Measurements from ENCODE around the gene PDCD1.
"Not testable (repeated sequence)": the region's sequence is repeated elsewhere in the genome, so short reads cannot be mapped to it uniquely, and the experiment has no call there.

Gene PDCD1

DNA sequence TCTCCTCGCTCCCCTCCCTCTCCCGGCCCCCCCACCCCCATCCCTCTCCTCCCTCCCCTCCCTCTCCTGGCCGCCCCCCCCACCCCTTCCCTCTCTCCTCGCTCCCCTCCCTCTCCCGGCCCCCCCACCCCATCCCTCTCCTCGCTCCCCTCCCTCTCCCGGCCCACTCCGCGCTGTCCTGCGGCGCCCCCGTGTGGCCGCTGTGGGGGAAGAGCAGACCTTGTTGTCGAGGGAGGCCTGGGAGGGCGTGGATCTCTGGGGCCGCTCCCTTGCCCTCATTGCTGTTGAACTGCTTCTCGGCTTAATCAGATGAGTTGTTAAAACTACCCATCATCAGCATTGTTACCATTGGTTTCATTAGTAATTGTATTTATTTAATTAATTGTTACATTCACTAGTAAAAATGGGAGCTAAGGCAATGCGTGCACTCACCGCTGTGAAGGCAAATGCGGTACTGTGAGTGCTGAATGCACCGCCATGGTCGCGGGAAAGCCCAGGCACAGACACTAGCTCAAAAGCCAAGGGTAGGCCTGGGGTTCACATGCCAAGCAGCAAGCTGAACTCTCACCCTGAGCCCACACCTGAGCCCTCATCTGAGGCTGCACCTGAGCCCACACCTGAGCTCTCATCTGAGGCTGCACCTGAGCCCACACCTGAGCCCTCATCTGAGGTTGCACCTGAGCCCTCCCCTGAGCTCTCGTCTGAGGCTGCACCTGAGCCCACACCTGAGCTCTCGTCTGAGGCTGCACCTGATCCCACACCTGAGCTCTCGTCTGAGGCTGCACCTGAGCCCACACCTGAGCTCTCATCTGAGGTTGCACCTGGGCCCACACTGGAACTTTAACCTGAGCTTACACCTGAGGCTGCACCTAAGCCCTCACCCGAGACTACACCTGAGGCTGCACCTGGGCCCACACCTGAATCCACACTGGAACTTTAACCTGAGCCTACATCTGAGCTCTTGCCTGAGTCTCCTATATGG is 19.6 kb upstream of the PDCD1 start:
- DNase-seq (ENCODE audit: low spot score): peak; percentile 86

DNA sequence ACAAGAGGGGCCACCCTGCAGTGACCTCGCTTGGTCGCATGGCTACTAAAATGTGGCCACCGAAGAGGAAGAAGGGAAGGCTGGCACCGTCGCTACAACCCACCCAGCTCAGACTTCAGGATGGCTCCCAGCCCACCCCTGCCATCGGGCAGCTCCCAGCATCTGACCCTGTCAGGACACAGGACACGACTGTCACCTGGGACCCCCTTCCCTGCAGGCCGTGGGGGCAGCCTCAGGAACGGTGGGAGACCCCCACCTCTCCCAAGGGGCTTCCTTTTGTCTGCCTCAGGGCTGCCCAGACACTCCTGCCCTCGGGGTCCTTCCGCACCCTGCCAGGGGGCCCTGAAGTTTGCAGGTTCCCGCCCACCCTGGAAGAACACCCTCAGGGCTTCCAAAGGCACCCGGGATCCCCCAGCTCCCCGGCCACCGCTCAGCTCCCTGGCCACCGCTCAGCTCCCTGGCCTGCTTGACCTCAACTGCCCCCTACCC is 18.5 kb upstream of the PDCD1 start:
- DNase-seq (ENCODE audit: low spot score): no peak

DNA sequence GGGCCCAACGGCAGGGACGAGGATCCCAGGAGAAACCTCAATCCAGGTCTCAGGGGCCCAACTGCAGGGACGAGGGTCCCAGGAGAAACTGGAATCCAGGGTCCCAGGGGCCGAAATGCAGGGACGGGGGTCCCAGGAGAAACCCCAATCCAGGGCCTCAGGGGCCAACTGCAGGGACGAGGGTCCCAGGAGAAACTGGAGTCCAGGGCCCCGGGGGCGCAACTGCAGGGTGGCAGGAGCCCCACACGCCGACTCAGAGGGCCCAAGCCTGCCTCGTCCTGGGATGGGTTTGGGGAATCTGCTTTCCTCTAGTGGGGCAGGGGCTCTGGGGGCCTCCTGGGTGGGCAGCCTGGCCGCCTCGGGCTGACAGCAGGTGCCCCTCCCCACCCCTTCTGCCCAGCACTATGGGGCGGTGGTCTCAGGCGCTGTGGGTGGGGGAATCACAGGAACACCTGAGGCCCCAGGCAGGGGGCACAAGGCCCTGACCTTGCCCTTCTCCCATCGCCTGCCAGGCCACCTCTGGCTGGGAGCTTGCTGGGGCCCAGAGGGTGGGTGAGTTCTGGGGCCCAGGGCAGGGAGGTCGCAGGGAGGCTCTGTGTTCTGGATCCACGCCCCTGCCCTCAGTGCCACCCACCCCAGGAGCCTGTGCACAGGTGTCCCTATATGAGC is 18.0 kb upstream of the PDCD1 start:
- DNase-seq (ENCODE audit: low spot score): no peak

DNA sequence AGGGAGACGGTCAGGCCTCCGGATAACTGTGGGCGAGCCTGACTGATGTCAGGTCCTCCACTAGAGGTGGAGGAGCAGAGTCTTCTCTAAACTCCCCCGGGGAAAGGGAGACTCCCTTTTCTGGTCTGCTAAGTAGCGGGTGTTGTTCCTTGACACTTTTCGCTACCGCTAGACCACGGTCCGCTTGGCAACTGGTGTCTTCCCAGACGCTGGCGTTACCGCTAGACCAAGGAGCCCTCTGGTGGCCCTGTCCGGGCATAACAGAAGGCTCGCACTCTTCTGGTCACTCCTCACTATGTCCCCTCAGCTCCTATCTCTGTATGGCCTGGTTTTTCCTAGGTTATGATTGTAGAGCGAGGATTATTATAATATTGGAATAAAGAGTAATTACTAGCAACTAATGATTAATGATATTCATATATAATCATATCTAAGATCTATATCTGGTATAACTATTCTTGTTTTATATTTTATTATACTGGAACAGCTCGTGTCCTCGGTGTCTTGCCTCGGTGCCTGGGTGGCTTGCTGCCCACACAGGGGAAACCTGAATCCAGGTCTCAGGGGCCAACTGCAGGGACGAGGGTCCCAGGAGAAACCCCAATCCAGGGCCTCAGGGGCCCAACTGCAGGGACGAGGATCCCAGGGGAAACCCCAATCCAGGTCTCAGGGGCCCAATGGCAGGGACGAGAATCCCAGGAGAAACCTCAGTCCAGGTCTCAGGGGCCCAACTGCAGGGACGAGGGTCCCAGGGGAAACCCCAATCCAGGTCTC is 17.2 kb upstream of the PDCD1 start:
- not testable (repeated sequence) for DNase-seq (ENCODE audit: low spot score)

DNA sequence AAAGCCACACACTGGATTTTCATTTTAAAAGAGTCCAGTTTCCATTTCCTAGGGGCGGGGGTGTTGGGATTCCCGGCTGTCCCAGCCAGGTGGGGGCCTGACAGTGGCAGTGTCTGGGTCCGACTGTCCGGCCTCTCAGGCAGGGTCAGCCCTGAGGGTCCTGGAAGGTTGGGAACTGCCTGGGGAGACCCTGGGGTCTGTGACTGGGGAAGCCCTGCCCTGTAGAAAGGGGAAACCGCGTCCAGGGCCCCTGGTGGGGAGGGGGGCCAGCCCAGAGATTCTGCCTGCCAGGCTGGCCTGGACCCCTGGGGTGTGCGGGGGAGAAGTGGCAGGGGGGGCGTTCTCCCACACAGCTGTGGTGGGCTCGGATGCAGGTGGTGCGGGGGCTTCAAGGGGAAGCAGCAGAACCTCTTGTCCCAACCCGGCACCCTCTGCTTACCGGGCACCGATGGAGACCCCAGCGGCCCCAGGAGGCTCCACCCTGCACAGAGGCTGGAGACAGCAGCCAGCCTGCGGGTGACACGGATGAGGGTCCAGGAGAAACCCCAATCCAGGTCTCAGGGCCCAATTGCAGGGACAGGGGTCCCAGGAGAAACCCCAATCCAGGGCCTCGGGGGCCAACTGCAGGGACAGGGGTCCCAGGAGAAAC is 15.7 kb upstream of the PDCD1 start:
- DNase-seq (ENCODE audit: low spot score): no peak

DNA sequence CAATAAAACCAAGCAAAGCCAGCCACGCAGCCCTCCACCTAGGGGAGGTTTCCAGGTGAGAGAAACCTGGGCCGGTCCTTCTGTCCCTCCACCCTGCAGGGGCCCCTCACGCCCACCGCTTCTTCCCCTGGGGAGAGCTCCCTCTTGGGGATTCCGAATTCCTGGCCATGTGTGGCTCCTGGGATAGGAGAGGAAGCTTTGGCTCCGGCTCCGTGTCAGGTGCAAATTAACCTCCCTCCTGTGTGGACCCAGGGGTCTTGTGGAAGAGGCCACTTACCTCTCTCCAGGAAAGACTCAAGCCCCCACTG is 15.1 kb upstream of the PDCD1 start:
- DNase-seq (ENCODE audit: low spot score): no peak

DNA sequence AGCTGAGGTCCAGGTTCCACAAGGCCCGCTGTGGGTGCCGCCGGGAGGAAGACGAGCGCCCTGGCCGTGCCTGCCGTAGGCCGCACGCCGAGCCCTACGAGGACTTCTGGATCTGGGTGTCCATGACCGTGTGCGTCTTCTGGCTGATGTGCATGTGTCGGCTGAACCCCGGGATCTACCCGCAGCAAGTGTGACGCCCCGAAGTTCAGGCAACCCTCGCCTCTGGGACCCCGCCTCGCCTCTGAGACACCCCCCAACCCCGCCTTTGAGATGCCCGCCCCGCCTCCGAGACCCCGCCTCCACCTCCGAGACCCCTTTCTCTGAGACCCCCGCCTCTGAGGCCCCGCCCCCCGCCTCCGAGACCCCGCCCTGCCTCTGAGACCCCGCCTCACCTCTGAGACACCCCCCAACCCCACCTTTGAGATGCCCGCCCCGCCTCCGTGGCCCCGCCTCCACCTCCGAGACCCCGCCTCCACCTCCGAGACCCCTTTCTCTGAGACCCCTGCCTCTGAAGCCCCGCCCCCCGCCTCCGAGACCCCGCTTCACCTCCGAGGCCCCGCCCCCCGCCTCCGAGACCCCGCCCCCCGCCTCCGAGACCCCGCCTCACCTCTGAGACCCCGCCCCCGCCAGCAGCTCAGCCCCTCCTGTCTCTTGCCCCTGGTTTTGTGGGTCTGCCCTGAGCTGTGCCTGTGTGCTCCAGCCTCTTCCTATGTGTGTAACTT is 14.5 kb upstream of the PDCD1 start:
- no peak for DNase-seq (ENCODE audit: low spot score)

DNA sequence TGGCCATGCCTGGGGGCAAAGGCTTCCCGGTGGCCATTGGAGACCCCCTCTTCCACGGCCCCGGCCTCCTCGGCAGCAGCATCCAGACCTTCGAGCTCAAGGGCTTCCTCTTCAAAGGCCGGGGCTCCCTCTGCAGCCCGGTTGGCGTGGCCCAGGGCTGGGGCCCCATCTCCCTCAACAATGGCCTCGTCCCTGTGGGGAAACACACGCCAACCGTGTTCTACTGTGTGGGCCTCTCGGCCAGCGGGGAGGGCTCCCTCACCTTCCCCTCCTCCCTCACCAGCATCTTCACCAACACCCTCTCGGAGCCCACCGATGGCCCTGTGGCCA is 13.6 kb upstream of the PDCD1 start:
- DNase-seq (ENCODE audit: low spot score): no peak

DNA sequence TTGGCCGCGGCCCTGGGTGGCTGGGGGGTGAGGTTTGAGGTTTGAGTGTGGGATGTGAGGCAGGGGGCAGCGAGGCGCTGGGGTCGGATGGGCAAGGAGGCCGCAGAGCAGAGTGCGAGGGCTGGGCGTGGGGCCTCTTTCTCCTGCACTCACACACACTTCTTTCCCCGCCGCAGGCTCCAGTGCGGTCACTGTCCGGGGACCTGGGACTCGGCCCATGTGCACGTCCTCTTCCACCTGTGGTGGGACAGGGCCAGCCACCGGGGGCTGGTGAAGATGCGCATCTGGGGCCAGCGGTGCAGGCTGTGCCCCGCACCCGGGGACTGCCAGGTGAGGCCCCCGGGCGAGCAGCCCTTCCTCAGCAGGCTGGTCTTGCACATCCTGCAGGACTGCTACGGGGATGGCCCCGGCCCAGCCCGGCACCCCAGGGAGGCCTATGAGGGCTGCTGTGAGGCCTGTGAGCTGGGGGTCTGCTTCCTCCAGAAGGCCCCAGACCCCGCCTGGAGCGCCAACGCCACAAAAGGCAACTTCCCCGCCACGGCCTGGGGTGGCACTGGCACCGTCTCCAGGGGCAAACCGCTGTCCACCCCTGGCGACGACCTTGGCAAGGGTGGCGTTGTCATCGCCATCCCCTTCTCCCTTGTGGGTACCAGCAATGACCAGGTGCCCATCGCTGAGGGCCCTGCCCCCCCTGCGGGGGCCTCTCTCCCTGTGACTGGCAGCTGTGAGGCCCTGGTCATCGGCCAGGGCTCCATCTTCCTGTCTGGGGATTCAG is 13.0 kb upstream of the PDCD1 start:
- no peak for DNase-seq (ENCODE audit: low spot score)

DNA sequence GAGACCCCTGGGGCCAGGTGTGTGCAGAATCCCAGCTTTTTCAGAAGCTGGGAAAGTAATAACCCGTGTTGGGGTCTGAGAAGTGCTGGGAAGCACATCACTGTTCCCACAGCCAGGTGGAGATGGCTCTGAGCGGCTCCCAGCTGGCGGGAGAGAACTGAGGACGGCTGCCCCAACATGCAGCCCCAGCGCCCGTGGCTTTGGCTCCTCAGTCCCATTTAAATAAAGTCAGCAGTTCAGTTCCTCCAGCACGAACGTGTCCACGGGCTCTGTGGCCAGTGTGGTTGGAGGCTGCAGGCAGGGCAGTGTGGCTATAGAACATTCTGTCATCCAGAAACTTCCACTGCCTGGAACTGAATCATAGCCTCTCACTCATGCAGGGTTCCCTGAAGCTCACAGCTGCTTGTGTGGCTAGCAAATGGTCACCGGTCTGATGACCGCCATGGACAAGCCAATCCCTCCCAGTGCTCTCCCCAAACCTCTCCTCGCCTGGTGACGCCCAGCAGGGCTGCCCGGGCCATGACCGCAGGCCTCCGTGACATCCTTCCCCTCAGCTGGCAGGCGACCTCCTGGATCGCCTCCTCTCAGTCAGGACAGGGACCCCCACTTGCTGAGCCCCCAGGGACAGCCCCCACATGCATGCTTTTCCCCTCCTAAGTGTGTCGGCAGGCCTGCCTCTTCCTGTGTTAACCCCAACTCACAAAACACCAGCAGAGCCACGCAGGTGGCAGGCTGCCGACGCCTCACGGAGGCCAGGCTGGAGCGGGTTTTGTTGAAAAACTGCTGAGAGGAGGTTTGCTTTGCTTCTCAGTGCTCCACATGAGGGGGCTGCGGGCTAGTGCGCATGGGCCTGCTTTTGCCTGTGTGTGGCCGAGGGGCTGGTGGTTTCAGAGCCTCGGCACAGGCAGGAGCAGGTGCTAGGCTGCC is 12.2 kb upstream of the PDCD1 start:
- no peak for DNase-seq (ENCODE audit: low spot score)

DNA sequence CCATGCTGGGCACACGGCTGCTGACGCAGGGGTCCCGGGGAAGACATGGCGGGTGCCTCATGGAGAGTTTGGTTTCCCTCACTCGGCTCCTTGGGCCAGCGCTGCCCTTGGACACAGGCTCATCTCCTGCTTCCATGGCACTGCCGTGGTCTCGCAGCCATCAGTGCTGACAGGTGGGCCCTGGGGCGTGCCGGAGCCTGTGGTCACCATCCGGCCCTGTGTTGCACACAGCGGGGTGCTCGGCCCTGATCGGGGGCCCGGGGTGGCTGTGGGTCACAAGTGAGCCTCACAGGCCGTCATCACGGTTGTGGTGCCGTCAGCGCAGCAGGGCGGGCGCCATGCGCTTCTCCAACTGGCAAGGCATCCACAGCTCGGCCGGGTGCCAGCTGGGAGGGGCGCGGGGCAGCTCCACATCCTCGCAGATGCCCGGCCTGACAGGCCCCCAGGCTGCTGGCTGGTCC is 11.4 kb upstream of the PDCD1 start:
- no peak for DNase-seq (ENCODE audit: low spot score)

DNA sequence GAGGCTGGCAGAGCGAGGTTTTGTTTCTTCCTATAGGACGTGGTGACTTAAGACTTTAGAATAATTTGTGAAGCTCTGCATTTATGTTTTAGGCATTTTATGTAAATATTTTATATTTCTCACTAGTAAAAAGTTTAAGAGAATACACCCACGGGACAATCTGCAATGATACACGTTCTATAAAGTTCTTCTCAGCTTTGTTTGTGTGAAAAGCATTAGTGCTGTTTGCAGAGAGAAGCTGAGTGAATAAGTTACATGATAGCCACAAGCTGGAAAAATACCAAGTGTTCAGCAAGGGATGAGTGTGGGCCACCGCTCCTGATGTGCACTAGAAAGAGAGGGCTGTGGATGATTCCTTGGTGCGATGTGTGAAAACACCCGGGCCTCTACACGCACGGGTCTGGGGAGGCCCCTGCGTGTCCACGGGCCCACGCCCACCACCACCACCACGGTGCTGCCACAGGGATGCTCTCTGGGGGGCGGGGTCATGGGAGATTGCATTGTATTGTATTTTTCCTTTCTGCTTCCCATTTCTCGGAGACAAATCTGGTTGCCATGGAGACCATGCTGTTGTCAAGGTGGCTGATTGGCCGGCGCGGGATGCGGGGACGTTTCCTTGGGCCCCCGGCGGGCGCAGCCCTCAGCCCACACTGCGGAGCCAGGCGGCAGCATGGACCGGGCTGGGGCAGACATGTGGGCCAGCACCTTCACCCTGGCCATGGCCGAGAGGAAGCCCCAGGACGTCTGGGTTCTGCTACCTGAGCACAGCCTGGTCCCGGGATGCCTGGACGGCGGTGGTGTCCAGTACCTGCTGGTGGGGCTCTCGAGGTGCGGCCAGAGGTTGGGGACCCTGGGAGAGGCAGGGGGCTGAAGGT is 10.6 kb upstream of the PDCD1 start, which contains the start of gene RTP5:
Gene RTP5 (plus strand): TSS at position 643 of the 875 bp plus-strand sequence. CDS start 28 bp downstream, at position 671.
- DNase-seq (ENCODE audit: low spot score): no peak

DNA sequence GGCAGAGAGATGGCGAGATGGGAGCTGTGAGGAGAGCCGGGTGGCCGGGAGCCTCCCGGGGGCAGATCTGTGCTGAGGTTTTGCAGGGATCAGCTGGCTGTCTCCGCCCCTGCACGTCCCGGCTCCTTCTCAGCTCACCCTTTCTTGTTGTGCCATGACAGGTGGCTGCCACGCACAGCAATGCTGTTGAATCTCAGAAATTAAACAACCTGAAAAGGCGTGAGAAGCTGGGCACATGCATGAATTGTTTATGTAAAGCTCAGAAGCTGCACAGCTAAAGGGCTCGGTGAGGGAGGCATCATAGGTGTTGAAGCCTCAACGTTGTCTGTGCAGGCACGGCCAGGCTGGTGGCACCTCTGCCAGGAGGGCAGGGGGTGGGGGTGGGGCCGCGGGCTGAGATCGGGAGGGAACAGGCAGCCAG is 10.0 kb upstream of the PDCD1 start:
- DNase-seq (ENCODE audit: low spot score): no peak

DNA sequence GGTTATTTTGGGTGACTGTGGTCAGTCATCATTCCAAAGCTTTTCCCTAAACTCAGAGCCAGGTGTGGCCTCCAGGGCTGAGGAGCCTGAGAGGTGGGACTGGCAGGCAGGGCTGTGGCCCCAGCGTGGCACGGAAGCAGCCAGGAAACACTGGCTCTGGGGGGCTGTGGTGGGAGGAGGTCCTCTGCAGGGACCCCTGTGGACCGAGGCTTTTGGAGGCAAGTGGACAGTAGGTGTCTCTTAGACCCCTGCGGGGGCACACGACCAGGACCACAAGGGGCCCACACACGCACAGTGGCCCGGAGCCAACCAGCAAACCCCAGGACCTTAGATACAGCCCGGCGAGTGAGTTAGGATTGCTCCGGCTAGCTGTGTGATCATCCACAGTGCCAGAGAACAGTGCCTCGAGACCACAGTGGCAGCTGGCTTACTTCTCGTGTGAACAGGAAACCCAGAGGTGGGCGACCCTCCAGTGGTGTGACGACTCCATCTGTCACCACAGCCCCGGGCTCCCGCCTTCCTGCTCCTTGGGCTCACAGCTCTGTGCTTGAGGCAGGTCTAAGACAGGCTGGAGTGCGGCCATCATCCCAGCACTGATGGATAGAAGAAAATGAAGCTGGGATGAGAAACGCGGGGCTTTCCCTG is 9.2 kb upstream of the PDCD1 start:
- DNase-seq (ENCODE audit: low spot score): no peak

DNA sequence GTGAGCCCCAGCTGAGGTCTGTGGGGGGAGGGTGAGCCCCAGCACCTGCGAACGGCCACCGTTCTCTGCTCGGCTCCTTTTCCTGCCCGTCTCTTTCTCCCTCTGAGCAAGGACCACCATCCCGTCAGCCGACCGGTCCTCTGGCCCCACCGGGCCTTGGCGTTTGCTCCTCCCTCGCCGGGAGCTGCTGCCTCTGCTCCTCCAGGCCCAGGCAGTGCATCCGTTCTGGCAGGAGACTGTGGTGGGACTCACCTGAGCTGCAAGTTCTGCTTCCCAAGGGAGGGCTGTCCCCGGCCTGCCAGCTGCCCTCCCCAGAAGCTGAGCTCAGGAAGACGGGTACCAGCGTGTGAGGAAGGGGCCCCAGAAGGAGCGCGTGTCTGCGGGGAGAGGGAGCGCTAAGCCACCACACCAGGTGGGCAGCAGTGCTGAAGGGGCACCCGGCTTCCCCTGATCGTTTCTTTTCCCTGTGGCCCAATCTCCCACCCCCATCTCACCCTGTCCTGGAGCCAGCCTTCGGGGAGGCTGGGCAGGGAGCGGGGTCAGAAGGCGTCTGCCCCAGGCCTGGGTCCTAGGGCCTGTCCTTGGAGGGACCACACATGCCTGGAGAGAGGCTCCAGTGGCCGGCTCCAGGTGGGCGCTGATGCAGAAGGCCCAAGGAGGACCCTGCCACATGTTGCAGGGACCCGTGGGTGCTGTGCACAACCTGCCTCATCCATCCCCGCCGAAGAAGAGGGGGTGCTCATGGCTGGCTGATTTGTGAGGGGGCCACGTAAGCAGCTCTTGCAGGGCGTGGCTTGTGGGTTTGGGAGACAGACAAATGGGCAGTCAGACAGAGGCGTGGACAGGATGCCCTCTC is 8.3 kb upstream of the PDCD1 start:
- DNase-seq (ENCODE audit: low spot score): no peak

DNA sequence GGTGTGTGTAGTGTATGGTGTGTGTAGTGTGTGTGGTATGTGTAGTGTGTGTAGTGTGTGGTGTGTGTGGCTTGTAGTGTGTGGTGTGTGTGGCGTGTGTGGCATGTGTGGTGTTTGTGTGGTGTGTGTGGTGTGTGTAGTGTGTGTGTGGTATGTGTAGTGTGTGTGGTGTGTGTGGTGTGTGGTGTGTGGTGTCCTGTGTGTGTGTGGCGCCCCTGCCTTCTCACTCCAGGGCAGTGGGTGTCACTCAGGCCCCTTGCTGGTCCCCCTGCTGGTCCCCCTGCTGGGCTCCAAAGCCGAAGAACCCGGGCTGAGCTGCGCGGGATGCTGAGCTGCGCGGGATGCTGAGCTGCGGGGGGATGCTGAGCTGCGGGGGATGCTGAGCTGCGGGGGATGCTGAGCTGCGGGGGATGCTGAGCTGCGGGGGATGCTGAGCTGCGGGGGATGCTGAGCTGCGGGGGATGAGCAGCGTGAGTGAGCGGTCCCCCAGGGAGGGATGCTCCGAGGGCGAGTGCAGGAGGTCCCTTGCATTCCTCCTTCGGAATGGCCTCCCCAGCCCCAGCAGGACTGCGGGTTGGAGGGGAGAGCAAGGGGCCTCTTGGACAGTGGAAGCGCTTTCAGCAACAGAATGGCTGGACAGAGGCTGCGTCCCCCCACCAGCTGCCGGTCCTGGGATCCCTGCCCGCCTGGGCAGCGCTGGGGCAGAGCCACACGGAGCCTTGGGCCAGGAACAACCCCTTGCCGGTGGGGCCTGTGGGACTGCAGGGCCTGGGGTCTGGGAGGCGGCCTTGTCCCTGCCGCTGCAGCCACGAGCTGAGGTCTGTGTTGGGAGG is 7.5 kb upstream of the PDCD1 start:
- no peak for DNase-seq (ENCODE audit: low spot score)

All from AG08395 (cell line).